ENCODE results near the gene SYCN. TPM values are rescaled to one million over a fixed set of nuclear protein-coding genes. Genes with fewer than 3 reads are reported as not detected.

Gene SYCN
- total and polyA plus RNA-seq, 2 of the 8 experiments (the other 6 are each of a cell fraction or from before 2014, with no cell fraction given) = not detected

DNA sequence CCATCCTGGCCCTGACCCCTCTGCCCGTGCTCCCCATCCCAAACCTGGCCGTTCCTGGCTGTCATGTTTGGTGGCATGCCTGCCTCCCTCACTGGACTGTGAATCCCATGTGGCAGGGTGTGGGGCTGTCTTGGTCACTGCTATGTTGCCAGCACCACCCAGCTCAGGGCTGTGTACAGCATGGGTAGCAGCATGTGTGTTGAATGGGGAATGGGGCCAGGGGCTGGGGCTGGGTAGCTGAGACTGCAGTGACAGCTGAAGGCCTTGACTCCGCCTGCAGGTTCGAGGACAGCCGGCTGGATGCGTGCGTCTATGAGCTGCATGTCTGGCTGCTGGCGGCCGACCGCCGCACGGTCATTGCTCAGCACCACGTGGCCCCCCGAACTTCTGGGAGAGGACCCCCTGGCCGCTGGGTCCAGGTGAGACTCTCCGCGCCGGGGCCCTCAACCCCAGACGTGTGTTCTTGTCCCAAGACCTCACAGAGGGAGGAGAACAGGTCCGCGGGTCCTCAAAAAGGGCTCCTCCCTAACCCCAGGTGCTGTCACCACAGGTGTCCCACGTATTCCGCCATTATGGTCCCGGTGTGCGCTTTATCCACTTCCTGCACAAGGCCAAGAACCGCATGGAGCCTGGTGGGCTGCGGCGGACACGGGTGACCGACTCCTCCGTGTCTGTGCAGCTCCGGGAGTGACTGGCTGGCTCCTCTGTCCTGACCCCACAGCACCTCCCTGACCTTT, 3.8 kb downstream of the SYCN start:
- DNase-seq (ENCODE audit: low read depth in 1 of 2, low spot score in 2 of 2) = no peak
- no peaks in the 10 kb centered on the region for H3K9me3 ChIP-seq (ENCODE audit: insufficient read depth in 2 of 2, low read depth in 1 of 2, low read length in 1 of 2)
- H4K8ac ChIP-seq (ENCODE audit: extremely low read depth, insufficient read depth, low read length) = no peak overlapping the region
- H3K9ac ChIP-seq (replicated peaks in 1 of 4; ENCODE audit: extremely low read depth in 1 of 4, low read depth in 3 of 4, low read length in 3 of 4) = no peak overlapping the region
- no peak overlapping the region for H2AK5ac ChIP-seq (ENCODE audit: low read depth, low read length)
- no peak overlapping the region for H2BK20ac ChIP-seq (ENCODE audit: low read length)
- no peak overlapping the region for H2BK5ac ChIP-seq (ENCODE audit: low read depth, low read length)
- H3K36me3 ChIP-seq (ENCODE audit: control insufficient read depth in 2 of 4, insufficient read depth in 4 of 4, low read length in 3 of 4) = no peaks in the 10 kb centered on the region
- no peak overlapping the region for H2AFZ ChIP-seq (ENCODE audit: low read length)
- H4K91ac ChIP-seq (replicated peaks; ENCODE audit: insufficient read length, low read length) = no peak overlapping the region
- H3K23me2 ChIP-seq (ENCODE audit: low read depth, low read length) = peaks cover 8% of the 10 kb centered on the region; the same call in 1 of the 2 replicates
- no peak overlapping the region for H2BK15ac ChIP-seq (ENCODE audit: low read length)
- no peaks in the 10 kb centered on the region for H3K79me2 ChIP-seq (ENCODE audit: control insufficient read depth in 1 of 2, insufficient read depth in 2 of 2, low read length in 2 of 2)
- H2BK120ac ChIP-seq (replicated peaks; ENCODE audit: low read depth, low read length) = no peak overlapping the region
- H3K27ac ChIP-seq (ENCODE audit: low read depth, low read length) = no peak overlapping the region
- no peak overlapping the region for H3K18ac ChIP-seq (ENCODE audit: extremely low read depth, low read length)
- no peak overlapping the region for H3K14ac ChIP-seq (ENCODE audit: insufficient read length)
- no peaks in the 10 kb centered on the region for H3K79me1 ChIP-seq (ENCODE audit: low read depth, low read length)
- no peak overlapping the region for H3K23ac ChIP-seq (ENCODE audit: insufficient read length)
- H2BK12ac ChIP-seq (ENCODE audit: low read depth, low read length) = no peak overlapping the region
- H3K4me1 ChIP-seq (replicated peaks in 1 of 4; ENCODE audit: control insufficient read depth in 3 of 4, insufficient read depth in 4 of 4, low read length in 3 of 4) = peaks cover 0 to 10% (median 7%) of the 10 kb centered on the region in 4 experiments; a peak in 5 of 7 replicates
- no peak for TF ChIP-seq EZH2 (IDR thresholded peaks at IDR 0.05; ENCODE audit: low read depth, low read length, severe bottlenecking)
- TF ChIP-seq EGR1 (IDR thresholded peaks at IDR 0.05; ENCODE audit: borderline replicate concordance, low read depth, low read length) = no peak
- no peak for TF ChIP-seq KDM5A (IDR thresholded peaks at IDR 0.05; ENCODE audit: low read length)
- no peak overlapping the region for H3K4ac ChIP-seq (replicated peaks; ENCODE audit: insufficient read length, low read depth, low read length)
- WGBS, 2 experiments (ENCODE audit: extremely low coverage in 1 of 2, insufficient coverage in 1 of 2, insufficient read length in 1 of 2, insufficient replicate concordance in 2 of 2, low coverage in 1 of 2, low lambda C conversion rate in 2 of 2, missing lambda C conversion rate in 1 of 2) = 94% methylated on average over 30 of the region's 32 CpGs; no CpG with 5 or more reads in 1 of the 2 experiments
- no peak for FAIRE-seq
- H3K4me2 ChIP-seq (ENCODE audit: insufficient read depth in 1 of 2, low read depth in 2 of 2, low read length in 2 of 2) = no peak overlapping the region
- H4K20me1 ChIP-seq (replicated peaks in 1 of 2; ENCODE audit: control insufficient read depth in 1 of 2, insufficient read depth in 2 of 2, low read length in 2 of 2) = peaks cover 0 to under 1% of the 10 kb centered on the region in 2 experiments
- H3K27me3 ChIP-seq (replicated peaks in 1 of 4; ENCODE audit: control insufficient read depth in 3 of 4, extremely low read depth in 1 of 4, insufficient read depth in 3 of 4, low read length in 3 of 4) = peaks cover 15 to 42% (median 36%) of the 10 kb centered on the region in 4 experiments
- no peak overlapping the region for H3K56ac ChIP-seq (replicated peaks; ENCODE audit: insufficient read length, low read depth, low read length)
- CTCF ChIA-PET (ENCODE audit: partially characterized antibody) = interaction anchor here (1.1 to 7.1 kb wide), 6 partner anchors 13 to 90 kb away, joined by 3 to 53 read pairs (median 13); no protein-coding TSS in a partner anchor
- no peak overlapping the region for H4K5ac ChIP-seq (ENCODE audit: insufficient read length, low read depth, low read length)
- POLR2A ChIA-PET (ENCODE audit: partially characterized antibody) = no interaction called here
- H3K4me3 ChIP-seq (ENCODE audit: extremely low read depth in 1 of 4, insufficient read depth in 2 of 4, low read depth in 3 of 4, low read length in 4 of 4) = no peak overlapping the region

Data from H1 (cell line).